Activated CD8-positive, alpha-beta T cell treated with anti-CD3 and anti-CD28 coated beads, Interleukin-2, amount 10 ng/mL, durations not matched to agents 7 days and 5 days (primary cell): ENCODE data around the gene ZDHHC19. TPM values are rescaled to one million over a fixed set of nuclear protein-coding genes. Genes with fewer than 3 reads are reported as not detected.

Experiments used
- ATAC-seq: fragments of 150-1000 bp; cut with Tn5 transposase; one replicate; pipeline ENCODE4 v1.10.0; 2021; ENCODE audit warnings: moderate library complexity
- CTCF ChIA-PET: fragments of 350-600 bp; sonication (Branson Sonifier 250); formaldehyde crosslinking; loops from one replicate; lab custom pipeline; 2021; ENCODE audit warnings: antibody characterized with exemption; lab: Charles Lee
- POLR2A ChIA-PET: fragments of 350-600 bp; sonication (Branson Sonifier 250); formaldehyde crosslinking; loops from one replicate; lab custom pipeline; 2021; ENCODE audit warnings: antibody characterized with exemption; lab: Charles Lee
- DNase-seq: peaks from one replicate; pipeline ENCODE4 v3.0.0-alpha.2; 2020
- H3K27ac Mint-ChIP-seq: one replicate; pipeline ENCODE4 v1.8.0; 2021; ENCODE audit warnings: mild to moderate bottlenecking, mixed read lengths
- H3K27me3 Mint-ChIP-seq: one replicate; pipeline ENCODE4 v1.8.0; 2021; ENCODE audit warnings: low read depth, mixed read lengths
- H3K36me3 Mint-ChIP-seq: one replicate; pipeline ENCODE4 v1.8.0; 2021; ENCODE audit warnings: low read depth, mixed read lengths
- H3K4me1 Mint-ChIP-seq: one replicate; pipeline ENCODE4 v1.8.0; 2021; ENCODE audit warnings: low read depth, mixed read lengths
- H3K4me3 Mint-ChIP-seq: one replicate; pipeline ENCODE4 v1.8.0; 2021; ENCODE audit warnings: mild to moderate bottlenecking, mixed read lengths
- H3K9me3 Mint-ChIP-seq: one replicate; pipeline ENCODE4 v1.8.0; 2022; ENCODE audit warnings: mixed read lengths; ENCODE audit not compliant: insufficient read depth
- total RNA-seq, 2 experiments: library from RNA; stranded (reverse); gene quantifications; one replicate each; pipeline ENCODE4 v1.2.3, GENCODE V29; 2021

ZDHHC19 gene
- total RNA-seq, 2 experiments from 2014 or later, result not detected

GRCh38 chr3:196156160-196156559 is 55.0 kb downstream of the ZDHHC19 start:
- no peaks in the 10 kb centered on the region for H3K27me3 Mint-ChIP-seq
- ChIA-PET CTCF (interaction anchor here (0.9 to 1.7 kb wide), 2 partner anchors 10 to 14 kb away, joined by 3 to 6 read pairs; no protein-coding TSS in a partner anchor), POLR2A (interaction anchor here (1.1 kb wide), 1 partner anchor 36 kb away, joined by 3 read pairs; no protein-coding TSS in a partner anchor)
- no peaks in the 10 kb centered on the region for H3K9me3 Mint-ChIP-seq
- no peak overlapping the region for H3K4me3 Mint-ChIP-seq
- DNase-seq (no peak), ATAC-seq (no peak)
- no peak overlapping the region for H3K27ac Mint-ChIP-seq
- peaks cover 31% of the 10 kb centered on the region for H3K4me1 Mint-ChIP-seq
- H3K36me3 Mint-ChIP-seq, result peaks cover 2% of the 10 kb centered on the region

GRCh38 chr3:196150481-196150880 is 60.7 kb downstream of the ZDHHC19 start:
- no peak for DNase-seq
- POLR2A ChIA-PET, result interaction anchor here (0.6 to 1.1 kb wide), 2 partner anchors 20 to 58 kb away, joined by 3 to 4 read pairs; no protein-coding TSS in a partner anchor
- Mint-ChIP-seq H3K27me3 (peaks cover 3% of the 10 kb centered on the region), H3K27ac (no peak overlapping the region), H3K36me3 (no peaks in the 10 kb centered on the region), H3K4me3 (no peak overlapping the region), H3K4me1 (peaks cover 8% of the 10 kb centered on the region), H3K9me3 (no peaks in the 10 kb centered on the region)
- no peak for ATAC-seq
- CTCF ChIA-PET, result no interaction called here

GRCh38 chr3:196149831-196150301 is 61.3 kb downstream of the ZDHHC19 start:
- Mint-ChIP-seq H3K4me1 (peaks cover 2% of the 10 kb centered on the region), H3K27me3 (peaks cover 4% of the 10 kb centered on the region), H3K36me3 (no peaks in the 10 kb centered on the region), H3K4me3 (no peak overlapping the region), H3K9me3 (no peaks in the 10 kb centered on the region), H3K27ac (no peak overlapping the region)
- ATAC-seq, result no peak
- no peak for DNase-seq
- ChIA-PET CTCF (no interaction called here), POLR2A (interaction anchor here (0.6 to 1.1 kb wide), 2 partner anchors 19 to 58 kb away, joined by 3 to 4 read pairs; no protein-coding TSS in a partner anchor)

- peaks cover 4% of the 10 kb centered on the region for H3K27me3 Mint-ChIP-seq
- no peak overlapping the region for H3K27ac Mint-ChIP-seq
- no peaks in the 10 kb centered on the region for H3K36me3 Mint-ChIP-seq
- peaks cover under 1% of the 10 kb centered on the region for H3K4me1 Mint-ChIP-seq
- CTCF ChIA-PET, result no interaction called here
- no peaks in the 10 kb centered on the region for H3K9me3 Mint-ChIP-seq
- POLR2A ChIA-PET, result no interaction called here
- H3K4me3 Mint-ChIP-seq, result no peak overlapping the region
- DNase-seq (no peak), ATAC-seq (no peak)
Observed at GRCh38 chr3:196149375-196149774, 61.8 kb downstream of the ZDHHC19 start.

Other genes starting within 250 kb of the ZDHHC19 start
- 100 to 1,000 TPM; 282 to 298 TPM for gene TFRC, start 129.3 kb downstream of the ZDHHC19 start, total RNA-seq
- gene SLC51A, start 5.1 kb upstream of the ZDHHC19 start, total RNA-seq, result not detected
- 10 to 100 TPM; 53.2 to 57.3 TPM for gene PCYT1A, start 76.3 kb upstream of the ZDHHC19 start, total RNA-seq
- 10 to 100 TPM; 12.0 to 21.1 TPM for gene DYNLT2B, start 106.8 kb upstream of the ZDHHC19 start, total RNA-seq
- not detected for gene TM4SF19, start 127.0 kb upstream of the ZDHHC19 start, total RNA-seq
- gene UBXN7, start 221.0 kb upstream of the ZDHHC19 start, total RNA-seq, result 10 to 100 TPM; 43.5 to 45.1 TPM